Heart left ventricle (tissue), 16 donors: ENCODE data around the gene KPNB1. TPM values are rescaled to one million over a fixed set of nuclear protein-coding genes. Genes with fewer than 3 reads are reported as not detected.

Experiments
- ATAC-seq, 4 donors: fragments of 200-7000 bp; cut with Tn5 transposase; one replicate each; pipeline ENCODE4 v1.9.1; 2020 to 2022; ENCODE audit warnings: moderate library complexity in 4 of 4, mild to moderate bottlenecking in 3 of 4, moderate number of reproducible peaks in 1 of 4
- DNase-seq, 5 donors: peaks; one replicate each; pipeline ENCODE4 v3.0.0-alpha.2; 2020
- H3K27ac ChIP-seq, 12 donors: fragments of 200-600 bp; sonication (generic) in 4 of 12; one replicate each; pipeline versions ENCODE4 v1.5.0 to v1.8.0; 2016 to 2022; ENCODE audit warnings: mild to moderate bottlenecking in 2 of 12
- H3K27me3 ChIP-seq, 9 donors: fragments of 200-600 bp; sonication (generic) in 2 of 9; one replicate each; pipeline versions ENCODE4 v1.5.1 to v1.8.0; 2016 to 2022; ENCODE audit warnings: mild to moderate bottlenecking in 3 of 9
- H3K36me3 ChIP-seq, 9 donors: fragments of 200-600 bp; sonication (generic) in 2 of 9; one replicate each; pipeline versions ENCODE4 v1.5.0 to v1.8.0; 2018 to 2022; ENCODE audit warnings: mild to moderate bottlenecking in 2 of 9
- H3K4me1 ChIP-seq, 12 donors: fragments of 200-600 bp; sonication (generic) in 4 of 12; one replicate each; pipeline versions ENCODE4 v1.5.0 to v1.8.0; 2016 to 2022; ENCODE audit warnings: mild to moderate bottlenecking in 3 of 12
- H3K4me3 ChIP-seq, 12 donors: fragments of 200-600 bp; sonication (generic) in 4 of 12; one replicate each; pipeline versions ENCODE4 v1.5.0 to v1.8.0; 2017 to 2022; ENCODE audit warnings: mild to moderate bottlenecking in 9 of 12, moderate library complexity in 4 of 12
- H3K9me3 ChIP-seq, 12 donors: fragments of 200-600 bp; sonication (generic) in 4 of 12; one replicate each; pipeline versions ENCODE4 v1.5.0 to v1.8.0; 2016 to 2022; ENCODE audit warnings: mild to moderate bottlenecking in 1 of 12
- CTCF ChIP-seq, 12 donors: fragments of 200-600 bp; sonication (generic) in 4 of 12; IDR thresholded peaks; one replicate each; pipeline versions ENCODE4 v1.5.0 to v1.8.0; 2018 to 2022; ENCODE audit warnings: antibody characterized with exemption in 12 of 12, mild to moderate bottlenecking in 5 of 12
- POLR2A ChIP-seq, 2 donors: fragments of 450-650 bp; IDR thresholded peaks; one replicate each; pipeline ENCODE4 v1.6.1; 2017; ENCODE audit warnings: antibody characterized with exemption in 2 of 2, mild to moderate bottlenecking in 2 of 2, moderate library complexity in 2 of 2
- WGBS, 4 donors: extraction: QIAGEN DNeasy Blood & Tissue Kit in 2 of 4; methylation state at CpG; one replicate each; pipeline versions ENCODE4 v1.1.5 to v1.1.7; 2013 to 2018; 5-methylcytosine and 5-hydroxymethylcytosine counted together
- intact Hi-C, 10 donors: fragments of 100-400 bp; cut with DNase I; formaldehyde crosslinking; loops; one replicate each; pipeline versions ENCODE4 v1.11.1 to v1.14.2; 2022
- polyA plus RNA-seq, 2 donors: library from polyadenylated mRNA; stranded (reverse); fragments of 200-250 nt; gene quantifications; one replicate each; pipeline ENCODE4 v1.2.3, GENCODE V29; 2013
- total RNA-seq, 9 donors: library from RNA; depleted of rRNA in 2 of 9; stranded (reverse); fragments of >200 nt in 2 of 9; fragmentation: NEBNext Ultra II Directional in 3 of 9; extraction: Animal tissue kit (Norgen Biotek cat#: 25700) in 3 of 9; gene quantifications; one replicate each; pipeline versions ENCODE4 v1.1.0 to v1.2.4, GENCODE V29; 2016 to 2023
- donor health status: ischemic (EF 13 %, LVEDD 7.1; RV severe dilation, severe dysfunction).
- donor health status: healthy with polysubstance abuse.
- donor health status: DM: no; HTN: yes; CAD: no.
- donor health status: DM: no; HTN: no; CAD: no.
- donor health status: ischemic (EF 25% LVEDD 6.9; RV normal size, moderate dysfunction).
- donor health status: ischemic (EF 25% LVEDD 5.7; RV mildly dilated, moderate dysfunction).
- donor health status: healthy.
- donor health status: DM: yes; HTN: yes; CAD: no.
- donor health status: ischemic (EF 35%, LVEDD 5.7; RV mildly dilated, moderate dysfunction).
- donor health status: nonischemic (EF 11% LVEDD 7.7; RV severe dilation, severe dysfunction).
- donor health status: DM: yes; HTN: yes; CAD: no.
- donor health status: PGD.
- donor health status: ischemic (EF 29% LVEDD 5.4; RV normal size, mild dysfunction).
- donor health status: nonischemic (EF 23%, LVEDD 6.1; RV moderate dilation, normal function).

KPNB1 gene
- total and polyA plus RNA-seq, 11 donors: 30.7 to 236 (median 174) TPM

- ATAC-seq (no peak), DNase-seq (no peak)
- H3K27me3 ChIP-seq: no peaks in the 10 kb centered on the region
- peaks cover 0 to 56% (median 40%) of the 10 kb centered on the region in 9 donors for H3K36me3 ChIP-seq
- WGBS, 4 donors: 83 to 92% (median 86%) methylated on average over 7 of the region's 7 CpGs
- peaks cover 0 to 25% (median 4%) of the 10 kb centered on the region in 12 donors for H3K4me1 ChIP-seq
- TF ChIP-seq POLR2A (IDR thresholded peaks at IDR 0.05): no peak
- TF ChIP-seq CTCF (IDR thresholded peaks at IDR 0.05): no peak
- H3K27ac ChIP-seq: no peak overlapping the region
- H3K9me3 ChIP-seq: no peaks in the 10 kb centered on the region
- H3K4me3 ChIP-seq: no peak overlapping the region
- intact Hi-C loops: no loop called here
These were observed 37.1 kb downstream of the KPNB1 start for GRCh38 chr17:47686664-47687327.

DNA sequence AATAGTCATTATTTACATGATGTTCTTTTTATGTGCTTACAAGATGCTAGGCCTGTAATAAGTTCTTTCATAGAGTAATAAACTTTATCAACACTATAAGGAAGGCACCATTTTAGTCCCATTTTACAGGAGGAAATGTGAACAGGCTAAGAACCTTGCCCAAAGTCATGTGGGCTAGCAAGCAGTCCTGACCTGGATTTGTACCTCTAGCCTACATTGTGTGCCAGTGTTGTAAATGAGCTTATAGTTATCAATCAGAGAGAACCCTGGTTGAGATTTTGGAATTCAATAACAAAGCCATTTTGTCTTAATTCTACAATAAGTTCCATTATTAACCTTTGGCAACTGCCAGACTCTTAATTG, 37.6 kb downstream of the KPNB1 start:
- ATAC-seq: no peak

GRCh38 chr17:47687748-47688147, 38.0 kb downstream of the KPNB1 start:
- TF ChIP-seq POLR2A (IDR thresholded peaks at IDR 0.05) (no peak), CTCF (IDR thresholded peaks at IDR 0.05) (no peak)
- Histone ChIP-seq H3K36me3 (peaks cover 0 to 47% (median 30%) of the 10 kb centered on the region in 9 donors), H3K9me3 (no peaks in the 10 kb centered on the region), H3K27me3 (no peaks in the 10 kb centered on the region), H3K27ac (no peak overlapping the region), H3K4me1 (peaks cover 0 to 33% (median 6%) of the 10 kb centered on the region in 12 donors), H3K4me3 (no peak overlapping the region)
- intact Hi-C loops: no loop called here
- DNase-seq: no peak
- peak in 3 of 4 donors; percentile 25 to 47 (median 34) for ATAC-seq
- WGBS, 4 donors: 75 to 93% (median 83%) methylated on average over 1 of the region's 1 CpG

More for the DNA sequence above, 37.6 kb downstream of the KPNB1 start:
- DNase-seq: no peak
- Histone ChIP-seq H3K27ac (no peak overlapping the region), H3K9me3 (no peaks in the 10 kb centered on the region), H3K27me3 (no peaks in the 10 kb centered on the region), H3K4me3 (no peak overlapping the region), H3K4me1 (peaks cover 0 to 28% (median 4%) of the 10 kb centered on the region in 12 donors), H3K36me3 (peaks cover 0 to 51% (median 35%) of the 10 kb centered on the region in 9 donors)
- intact Hi-C loops: no loop called here
- no peak for TF ChIP-seq POLR2A (IDR thresholded peaks at IDR 0.05)
- no peak for TF ChIP-seq CTCF (IDR thresholded peaks at IDR 0.05)

DNA sequence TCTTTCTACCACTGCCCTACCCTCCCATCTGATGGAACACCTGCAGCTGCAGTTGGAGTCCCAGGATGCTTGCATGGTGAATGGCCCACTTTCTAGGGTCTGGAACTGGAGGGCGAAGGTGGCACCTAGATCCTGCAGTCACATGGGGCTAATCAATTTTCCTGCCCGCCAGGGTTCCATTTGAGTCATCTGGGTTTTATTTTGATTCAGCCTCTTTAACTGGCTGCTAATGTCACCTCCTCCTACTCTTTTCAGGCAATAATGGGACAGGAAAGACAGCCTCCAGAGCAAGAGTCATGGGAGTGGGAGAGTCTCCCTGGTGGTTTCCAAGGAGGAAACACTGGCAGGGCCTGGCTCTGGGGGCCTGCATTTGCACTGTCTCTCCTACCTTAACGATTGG, 40.4 kb downstream of the KPNB1 start:
- Histone ChIP-seq H3K36me3 (peaks cover 0 to 23% (median 9%) of the 10 kb centered on the region in 9 donors), H3K27ac (no peak overlapping the region)
- WGBS, 4 donors: 55 to 64% (median 58%) methylated on average over 3 of the region's 3 CpGs

More for the DNA sequence above, 40.4 kb downstream of the KPNB1 start:
- TF ChIP-seq POLR2A (IDR thresholded peaks at IDR 0.05) (no peak), CTCF (IDR thresholded peaks at IDR 0.05) (no peak)
- no peak for ATAC-seq
- DNase-seq: no peak
- H3K4me3 ChIP-seq: no peak overlapping the region
- H3K4me1 ChIP-seq: peaks cover 0 to 43% (median 14%) of the 10 kb centered on the region in 12 donors
- intact Hi-C loops: loop anchor here in 3 of 10 donors (5.0 to 10.0 kb wide), 4 partner anchors 38 to 205 kb away; partner anchors contain the start of gene SP2 (in 1 of the 3)
- no peaks in the 10 kb centered on the region for H3K9me3 ChIP-seq
- no peaks in the 10 kb centered on the region for H3K27me3 ChIP-seq
